SK-N-SH treated with all-trans-retinoic acid at 6 μM for 48 hours (cell line): Measurements from ENCODE around the gene MGME1.

Source experiments
- ATAC-seq: fragments of 200-7000 bp; cut with Tn5 transposase; 3 replicates; pipeline ENCODE4 v1.9.1; 2020; ENCODE audit warnings: mild to moderate bottlenecking, moderate library complexity
- ARNTL ChIP-seq: fragments of 450-650 bp; formaldehyde crosslinking; IDR thresholded peaks from 2 replicates; pipeline ENCODE4 v1.5.0; 2020; ENCODE audit warnings: low read depth, mild to moderate bottlenecking, moderate library complexity, borderline replicate concordance
- CREB5 ChIP-seq: fragments of 250-450 bp; sonication (Bioruptor Pico); IDR thresholded peaks from 2 replicates; pipeline ENCODE4 v1.5.1; 2020; ENCODE audit warnings: low read depth, mild to moderate bottlenecking, moderate library complexity
- CSDC2 ChIP-seq: fragments of 250-450 bp; sonication (Bioruptor Pico); IDR thresholded peaks from 2 replicates; pipeline ENCODE4 v1.5.0; 2020; ENCODE audit warnings: mild to moderate bottlenecking, moderate library complexity
- CSRNP3 ChIP-seq: fragments of 250-450 bp; sonication (Bioruptor Pico); IDR thresholded peaks from 2 replicates; pipeline ENCODE4 v1.5.1; 2021; ENCODE audit warnings: mild to moderate bottlenecking, moderate library complexity
- ESRRG ChIP-seq: fragments of 250-450 bp; sonication (Bioruptor Pico); IDR thresholded peaks from 2 replicates; pipeline ENCODE4 v1.6.1; 2021; ENCODE audit warnings: mild to moderate bottlenecking
- GLIS3 ChIP-seq: fragments of 250-450 bp; sonication (Bioruptor Pico); IDR thresholded peaks from 2 replicates; pipeline ENCODE4 v1.5.0; 2020; ENCODE audit warnings: mild to moderate bottlenecking, moderate library complexity
- ISL1 ChIP-seq: fragments of 250-450 bp; sonication (Bioruptor Pico); IDR thresholded peaks from 2 replicates; pipeline ENCODE4 v2.1.2; 2022; ENCODE audit warnings: mild to moderate bottlenecking, moderate library complexity
- OSR1 ChIP-seq: fragments of 250-450 bp; sonication (Bioruptor Pico); IDR thresholded peaks from 2 replicates; pipeline ENCODE4 v1.8.0; 2022; ENCODE audit warnings: moderate library complexity, mild to moderate bottlenecking, inconsistent platforms
- PATZ1 ChIP-seq: fragments of 250-450 bp; sonication (Bioruptor Pico); IDR thresholded peaks from 2 replicates; pipeline ENCODE4 v1.8.0; 2020; ENCODE audit warnings: mild to moderate bottlenecking, moderate library complexity, borderline replicate concordance
- POU6F1 ChIP-seq: fragments of 250-450 bp; sonication (Bioruptor Pico); IDR thresholded peaks from 2 replicates; pipeline ENCODE4 v1.8.0; 2021; ENCODE audit warnings: low read depth, mild to moderate bottlenecking, moderate library complexity, borderline replicate concordance
- PPARA ChIP-seq: fragments of 250-450 bp; sonication (Bioruptor Pico); IDR thresholded peaks from 2 replicates; pipeline ENCODE4 v1.5.0; 2020; ENCODE audit warnings: mild to moderate bottlenecking, borderline replicate concordance
- SNAI2 ChIP-seq: fragments of 250-450 bp; sonication (Bioruptor Pico); IDR thresholded peaks from 2 replicates; pipeline ENCODE4 v1.5.0; 2020; ENCODE audit warnings: mild to moderate bottlenecking, moderate library complexity
- TCF4 ChIP-seq: fragments of 250-450 bp; sonication (Bioruptor Pico); IDR thresholded peaks from 2 replicates; pipeline ENCODE4 v1.8.0; 2021; ENCODE audit warnings: mild to moderate bottlenecking, moderate library complexity, borderline replicate concordance
- TOX ChIP-seq: fragments of 250-450 bp; sonication (Bioruptor Pico); IDR thresholded peaks from 2 replicates; pipeline ENCODE4 v1.8.0; 2021; ENCODE audit warnings: mild to moderate bottlenecking, moderate library complexity, borderline replicate concordance
- TSHZ2 ChIP-seq: fragments of 250-450 bp; sonication (Bioruptor Pico); IDR thresholded peaks from 2 replicates; pipeline ENCODE4 v1.5.0; 2020; ENCODE audit warnings: mild to moderate bottlenecking, moderate library complexity
- ZC3H10 ChIP-seq: fragments of 250-450 bp; sonication (Bioruptor Pico); IDR thresholded peaks from 2 replicates; pipeline ENCODE4 v1.5.1; 2021; ENCODE audit warnings: mild to moderate bottlenecking, moderate library complexity
- ZFP3 ChIP-seq: fragments of 250-450 bp; sonication (Bioruptor Pico); IDR thresholded peaks from 2 replicates; pipeline ENCODE4 v1.5.0; 2020; ENCODE audit warnings: mild to moderate bottlenecking, moderate library complexity
- ZFP30 ChIP-seq: fragments of 450-650 bp; formaldehyde crosslinking; IDR thresholded peaks from 2 replicates; pipeline ENCODE4 v1.5.0; 2022; ENCODE audit warnings: mild to moderate bottlenecking, moderate library complexity
- ZNF565 ChIP-seq: fragments of 450-650 bp; formaldehyde crosslinking; conservative IDR thresholded peaks from 2 replicates; pipeline ENCODE4 v1.5.0; 2020; ENCODE audit warnings: low read depth, mild to moderate bottlenecking, moderate library complexity
- ZNF8 ChIP-seq: fragments of 450-650 bp; formaldehyde crosslinking; IDR thresholded peaks from 2 replicates; pipeline ENCODE4 v1.5.0; 2020; ENCODE audit warnings: mild to moderate bottlenecking, moderate library complexity

MGME1 gene

GRCh38 chr20:18004384-18005031 lies 35.7 kb downstream of the MGME1 start:
- no peak for ATAC-seq
- TF ChIP-seq OSR1 (CRISPR knock-in tag) (no peak), PATZ1 (no peak), ISL1 (CRISPR knock-in tag) (no peak), ARNTL (CRISPR knock-in tag) (no peak), CSDC2 (no peak), ESRRG (CRISPR knock-in tag) (no peak), POU6F1 (no peak), ZC3H10 (CRISPR knock-in tag) (no peak), ZNF8 (no peak), TCF4 (CRISPR knock-in tag) (no peak), ZFP30 (CRISPR knock-in tag) (no peak)
- TF ChIP-seq, all 23 proteins: peak for 0

GRCh38 chr20:18005170-18005989 lies 36.6 kb downstream of the MGME1 start:
- TF ChIP-seq PPARA (no peak), TSHZ2 (CRISPR knock-in tag) (no peak), CSRNP3 (no peak), ESRRG (CRISPR knock-in tag) (no peak), TCF4 (CRISPR knock-in tag) (no peak), ZNF8 (no peak), TOX (CRISPR knock-in tag) (no peak), SNAI2 (CRISPR knock-in tag) (no peak), ZNF565 (CRISPR knock-in tag) (no peak), CREB5 (CRISPR knock-in tag) (no peak), ZFP30 (CRISPR knock-in tag) (no peak), ARNTL (CRISPR knock-in tag) (no peak), ZFP3 (CRISPR knock-in tag) (no peak), PATZ1 (no peak), OSR1 (CRISPR knock-in tag) (no peak), GLIS3 (CRISPR knock-in tag) (no peak)
- ATAC-seq: no peak
